Natural killer cell treated with Interleukin-12 subunit alpha and Interleukin-12 subunit beta and Interleukin-15 and Interleukin-18, amount 100 ng/mL, for 72 hours (primary cell): ENCODE results near the gene ACAA1. TPM values are rescaled to one million over a fixed set of nuclear protein-coding genes. Genes with fewer than 3 reads are reported as not detected.
"Not testable (repeated sequence)": the region's sequence is repeated elsewhere in the genome, so short reads cannot be mapped to it uniquely, and the experiment has no call there.

ENCODE experiments used
- ATAC-seq, 2 donors: fragments of 150-1000 bp; cut with Tn5 transposase in 1 of 2; sonication (Bioruptor Pico), chemical (Tn5 transposase) in 1 of 2; 2 replicates each; pipeline ENCODE4 v1.10.0; 2021
- DNase-seq: peaks from one replicate; pipeline ENCODE4 v3.0.0; 2022; ENCODE audit warnings: low spot score
- H3K27ac Mint-ChIP-seq, 2 donors: 1 replicate in 1 of 2; 2 replicates in 1 of 2; pipeline ENCODE4 v1.8.0; 2022; ENCODE audit warnings: mixed read lengths in 2 of 2, mild to moderate bottlenecking in 1 of 2, moderate library complexity in 1 of 2
- H3K27me3 Mint-ChIP-seq, 2 donors: 1 replicate in 1 of 2; 2 replicates in 1 of 2; pipeline ENCODE4 v1.8.0; 2022; ENCODE audit warnings: mixed read lengths in 2 of 2
- H3K36me3 Mint-ChIP-seq: one replicate; pipeline ENCODE4 v1.8.0; 2022; ENCODE audit warnings: mixed read lengths
- H3K4me1 Mint-ChIP-seq, 2 donors: 1 replicate in 1 of 2; 2 replicates in 1 of 2; pipeline ENCODE4 v1.8.0; 2022; ENCODE audit warnings: low read depth in 2 of 2, mixed read lengths in 2 of 2, mild to moderate bottlenecking in 1 of 2
- H3K4me3 Mint-ChIP-seq: one replicate; pipeline ENCODE4 v1.8.0; 2022; ENCODE audit warnings: mixed read lengths
- H3K9me3 Mint-ChIP-seq: 2 replicates; pipeline ENCODE4 v1.8.0; 2022; ENCODE audit warnings: mixed read lengths
- total RNA-seq, 2 donors: library from RNA; stranded (reverse); gene quantifications; one replicate each; pipeline ENCODE4 v1.2.3, GENCODE V29; 2022

The ACAA1 gene
- total RNA-seq, 2 donors from 2014 or later, result 78.6 to 88.2 TPM

GRCh38 chr3:38137615-38138348, 855 bp upstream of the ACAA1 start:
- ATAC-seq, result no peak
- Mint-ChIP-seq H3K9me3 (no peaks in the 10 kb centered on the region), H3K4me1 (peaks cover 55 to 56% of the 10 kb centered on the region in 2 donors), H3K4me3 (peak overlapping the region; percentile 99), H3K27me3 (no peaks in the 10 kb centered on the region), H3K27ac (peak overlapping the region; percentile 96 to 97), H3K36me3 (peaks cover 11% of the 10 kb centered on the region)
- DNase-seq, result no peak

DNA sequence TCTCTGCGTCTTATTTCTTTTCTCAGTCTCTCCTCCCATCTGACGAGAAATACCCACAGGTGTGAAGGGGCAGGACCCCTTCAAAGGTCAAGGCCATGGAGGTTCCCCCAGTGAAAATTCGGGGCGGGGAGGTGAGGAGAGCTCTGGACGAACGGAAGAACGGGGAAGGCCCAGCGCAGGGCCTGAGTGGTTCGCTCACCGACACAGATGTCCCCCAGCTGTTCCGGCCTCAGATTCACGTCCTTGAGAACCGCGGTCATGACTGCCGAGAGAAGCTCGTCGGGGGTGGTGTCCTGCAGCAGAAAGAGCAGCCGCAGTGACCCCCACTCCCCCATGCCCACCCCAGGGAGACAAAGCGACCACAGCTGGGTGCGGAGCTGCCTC, 542 bp downstream of the ACAA1 start:
- Mint-ChIP-seq H3K4me1 (peaks cover 53 to 56% of the 10 kb centered on the region in 2 donors), H3K36me3 (peaks cover 5% of the 10 kb centered on the region), H3K27me3 (no peaks in the 10 kb centered on the region), H3K4me3 (peak overlapping the region; percentile 99), H3K27ac (peak overlapping the region; percentile 96 to 97), H3K9me3 (no peaks in the 10 kb centered on the region)
- ATAC-seq, result peak in 1 of 2 donors; percentile 37
- no peak for DNase-seq

GRCh38 chr3:38135621-38136277, 1.2 kb downstream of the ACAA1 start:
- not testable (repeated sequence) for ATAC-seq, H3K27me3 Mint-ChIP-seq, DNase-seq, H3K36me3 Mint-ChIP-seq, H3K9me3 Mint-ChIP-seq
- H3K27ac Mint-ChIP-seq, result peak overlapping the region; percentile 96 to 97
- peak overlapping the region; percentile 99 for H3K4me3 Mint-ChIP-seq
- H3K4me1 Mint-ChIP-seq, result peaks cover 47 to 56% of the 10 kb centered on the region in 2 donors

- H3K27ac Mint-ChIP-seq, result peak overlapping the region in 1 of 2 donors; percentile 97
- H3K4me3 Mint-ChIP-seq, result peak overlapping the region; percentile 99
- not testable (repeated sequence) for H3K9me3 Mint-ChIP-seq, ATAC-seq, DNase-seq, H3K27me3 Mint-ChIP-seq
- H3K36me3 Mint-ChIP-seq, result peaks cover 12% of the 10 kb centered on the region
- peaks cover 48 to 51% of the 10 kb centered on the region in 2 donors for H3K4me1 Mint-ChIP-seq
Measured at GRCh38 chr3:38134517-38135143, 2.3 kb downstream of the ACAA1 start.

GRCh38 chr3:38133557-38134405, 3.1 kb downstream of the ACAA1 start:
- Mint-ChIP-seq H3K27ac (no peak overlapping the region), H3K4me3 (no peak overlapping the region), H3K27me3 (no peaks in the 10 kb centered on the region), H3K9me3 (no peaks in the 10 kb centered on the region), H3K36me3 (peaks cover 12% of the 10 kb centered on the region), H3K4me1 (peaks cover 47% of the 10 kb centered on the region in 2 donors)
- ATAC-seq, result no peak
- no peak for DNase-seq

- no peak for DNase-seq
- Mint-ChIP-seq H3K27me3 (no peaks in the 10 kb centered on the region), H3K9me3 (no peaks in the 10 kb centered on the region), H3K4me3 (no peak overlapping the region), H3K27ac (no peak overlapping the region), H3K36me3 (peaks cover 12% of the 10 kb centered on the region), H3K4me1 (peaks cover 43 to 44% of the 10 kb centered on the region in 2 donors)
- ATAC-seq, result no peak
Measured at GRCh38 chr3:38133209-38133556, 3.7 kb downstream of the ACAA1 start.

- Mint-ChIP-seq H3K4me1 (peaks cover 30 to 32% of the 10 kb centered on the region in 2 donors), H3K27ac (no peak overlapping the region), H3K4me3 (no peak overlapping the region), H3K9me3 (no peaks in the 10 kb centered on the region), H3K36me3 (peaks cover 12% of the 10 kb centered on the region), H3K27me3 (no peaks in the 10 kb centered on the region)
- ATAC-seq (no peak), DNase-seq (no peak)
Measured at GRCh38 chr3:38131621-38132369, 5.1 kb downstream of the ACAA1 start.

GRCh38 chr3:38130631-38131065, 6.3 kb downstream of the ACAA1 start:
- Mint-ChIP-seq H3K9me3 (no peaks in the 10 kb centered on the region), H3K27me3 (no peaks in the 10 kb centered on the region), H3K4me1 (peaks cover 22 to 28% of the 10 kb centered on the region in 2 donors), H3K36me3 (peaks cover 12% of the 10 kb centered on the region), H3K27ac (peak overlapping the region in 1 of 2 donors; percentile 27), H3K4me3 (no peak overlapping the region)
- ATAC-seq (no peak), DNase-seq (no peak)

DNA sequence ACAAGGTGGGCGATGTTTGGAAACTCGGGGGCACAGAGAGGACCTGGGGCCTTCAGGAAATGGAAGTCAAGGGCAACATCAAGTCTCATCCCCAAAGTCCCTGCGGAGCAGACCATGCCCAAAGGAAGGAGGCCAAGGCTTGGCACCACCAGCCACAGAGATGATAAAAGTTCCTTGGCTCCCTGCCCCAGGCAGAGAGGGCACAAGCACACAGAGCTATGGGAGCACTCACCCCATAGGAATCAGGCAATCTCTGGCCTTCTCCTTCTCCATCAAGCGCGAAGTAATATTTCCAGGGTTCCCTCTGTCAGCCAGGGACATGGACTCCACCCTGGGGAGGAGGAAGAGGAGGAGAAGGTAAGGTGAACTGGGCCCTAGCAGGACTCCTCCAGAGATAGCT, 7.9 kb downstream of the ACAA1 start:
- Mint-ChIP-seq H3K36me3 (peaks cover 8% of the 10 kb centered on the region), H3K9me3 (no peaks in the 10 kb centered on the region), H3K27ac (peak overlapping the region in 1 of 2 donors; percentile 78), H3K4me1 (peaks cover 9 to 17% of the 10 kb centered on the region in 2 donors), H3K4me3 (no peak overlapping the region), H3K27me3 (no peaks in the 10 kb centered on the region)
- ATAC-seq (no peak), DNase-seq (no peak)

DNA sequence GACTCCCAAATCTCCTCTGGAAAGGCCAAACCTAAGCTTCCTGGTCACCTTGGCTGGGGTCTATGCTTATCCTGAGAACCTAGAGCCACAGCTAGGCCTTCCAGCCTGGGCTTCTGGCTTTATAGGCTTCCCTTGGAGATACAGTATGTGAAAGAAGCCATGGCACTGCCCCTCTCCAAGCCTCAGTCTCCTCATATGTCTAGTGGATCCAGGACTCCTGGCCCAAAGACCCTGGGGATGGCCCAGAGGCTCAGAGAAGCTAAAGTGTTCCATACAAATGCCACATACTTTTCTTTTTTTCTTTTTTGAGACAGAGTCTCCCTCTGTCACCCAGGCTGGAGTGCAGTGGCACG, 8.6 kb downstream of the ACAA1 start:
- no peak overlapping the region for H3K4me3 Mint-ChIP-seq
- H3K27ac Mint-ChIP-seq, result no peak overlapping the region
- no peaks in the 10 kb centered on the region for H3K27me3 Mint-ChIP-seq
- peaks cover 8 to 17% of the 10 kb centered on the region in 2 donors for H3K4me1 Mint-ChIP-seq
- ATAC-seq (no peak), DNase-seq (no peak)
- peaks cover 7% of the 10 kb centered on the region for H3K36me3 Mint-ChIP-seq
- no peaks in the 10 kb centered on the region for H3K9me3 Mint-ChIP-seq

DNA sequence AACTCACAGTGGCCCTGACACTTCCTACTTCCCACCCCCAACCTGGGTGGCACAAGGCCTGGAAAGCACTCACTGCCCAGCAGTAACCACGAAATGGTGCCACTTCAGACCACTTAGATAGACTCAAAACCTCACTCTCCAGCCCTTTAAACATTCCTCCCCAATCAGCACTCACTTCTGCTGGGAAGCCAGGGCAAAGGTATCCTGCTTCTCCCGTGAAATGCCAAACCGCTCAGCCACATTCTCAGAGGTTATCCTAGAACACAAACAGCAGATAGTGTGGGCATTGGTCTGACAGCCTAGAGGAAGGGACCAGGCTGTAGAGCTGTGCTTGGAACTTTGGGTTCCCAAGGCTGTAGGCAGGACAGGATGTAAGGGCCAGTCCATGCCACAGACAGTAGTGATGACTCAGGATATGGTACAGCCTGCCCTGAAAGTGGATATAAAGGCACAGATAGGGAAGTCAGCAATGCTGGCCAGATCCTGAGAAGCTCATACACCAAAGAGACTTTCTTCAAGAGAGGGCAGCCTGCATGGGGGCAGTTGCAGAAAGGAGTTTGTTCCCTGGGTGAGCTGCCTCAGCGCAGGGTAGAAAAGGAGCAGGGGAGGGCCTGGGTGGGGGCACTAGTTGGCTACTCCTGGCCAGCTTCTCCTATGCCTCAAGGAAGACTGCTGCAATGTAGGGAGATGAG, 9.2 kb downstream of the ACAA1 start:
- H3K36me3 Mint-ChIP-seq, result peaks cover 7% of the 10 kb centered on the region
- ATAC-seq (no peak), DNase-seq (no peak)
- H3K27me3 Mint-ChIP-seq, result no peaks in the 10 kb centered on the region
- no peak overlapping the region for H3K4me3 Mint-ChIP-seq
- H3K9me3 Mint-ChIP-seq, result no peaks in the 10 kb centered on the region
- peak overlapping the region in 1 of 2 donors; percentile 33 for H3K27ac Mint-ChIP-seq
- peaks cover 8 to 14% of the 10 kb centered on the region in 2 donors for H3K4me1 Mint-ChIP-seq

GRCh38 chr3:38126121-38126892, 10.6 kb downstream of the ACAA1 start:
- no peak for DNase-seq
- Mint-ChIP-seq H3K36me3 (peaks cover 7% of the 10 kb centered on the region), H3K27ac (no peak overlapping the region), H3K4me3 (no peak overlapping the region), H3K9me3 (no peaks in the 10 kb centered on the region), H3K27me3 (no peaks in the 10 kb centered on the region), H3K4me1 (peaks cover 8 to 13% of the 10 kb centered on the region in 2 donors)
- ATAC-seq, result no peak
